Renal pelvis (tissue), 4 donors: ENCODE data around the gene GPR68. TPM values are rescaled to one million over a fixed set of nuclear protein-coding genes. Genes with fewer than 3 reads are reported as not detected.
"Not testable (repeated sequence)": the region's sequence is repeated elsewhere in the genome, so short reads cannot be mapped to it uniquely, and the experiment has no call there.

ENCODE experiments used
- DNase-seq: peaks from one replicate; pipeline ENCODE4 v3.0.0-alpha.2; 2013
- polyA plus RNA-seq, 3 donors: library from polyadenylated mRNA; unstranded; fragments of 120-200 nt; gene quantifications; one replicate each; pipeline ENCODE4 v1.2.1, GENCODE V29; 2013; ENCODE audit not compliant: insufficient read length in 3 of 3

The GPR68 gene
- polyA plus RNA-seq, 3 donors: 2.2 to 4.1 (median 3.8) TPM

GRCh38 chr14:91193069-91193468, 51.4 kb downstream of the GPR68 start:
- no peak for DNase-seq

GRCh38 chr14:91190853-91191252, 53.7 kb downstream of the GPR68 start:
- DNase-seq: no peak

- DNase-seq: no peak
Observed at GRCh38 chr14:91187271-91187670, 57.2 kb downstream of the GPR68 start.

- no peak for DNase-seq
Observed at GRCh38 chr14:91186515-91187066, 57.9 kb downstream of the GPR68 start.

- DNase-seq: no peak
Observed at GRCh38 chr14:91185721-91186120, 58.8 kb downstream of the GPR68 start.

- no peak for DNase-seq
Observed at GRCh38 chr14:91184559-91184958, 59.9 kb downstream of the GPR68 start.

- not testable (repeated sequence) for DNase-seq
Observed at GRCh38 chr14:91182753-91183152, 61.8 kb downstream of the GPR68 start.

Other genes with a start within 250 kb of the GPR68 start
- 1 to 10 TPM; 6.7 to 7.8 (median 7.7) TPM for gene RPS6KA5, start 184.1 kb downstream of the GPR68 start, polyA plus RNA-seq
- 10 to 100 TPM; 69.6 to 90.1 (median 85.1) TPM for gene DGLUCY, start 130.6 kb downstream of the GPR68 start, polyA plus RNA-seq
- 10 to 100 TPM; 39.2 to 49.7 (median 44.4) TPM for gene CCDC88C, start 173.1 kb upstream of the GPR68 start, polyA plus RNA-seq